ENCODE results near the gene ACTR6. TPM values are rescaled to one million over a fixed set of nuclear protein-coding genes. Genes with fewer than 3 reads are reported as not detected.

ACTR6 gene
- total and polyA plus RNA-seq, 2 of the 4 experiments (the other 2 are of a cell fraction): 9.7 to 10.2 TPM

GRCh38 chr12:100153131-100153530, 47.5 kb upstream of the ACTR6 start:
- H3K4me2 ChIP-seq (ENCODE audit: low read depth, low read length): no peak overlapping the region
- no peak overlapping the region for H2AK9ac ChIP-seq (replicated peaks; ENCODE audit: low read depth, low read length, poor library complexity)
- DNase-seq (no peak), ATAC-seq (ENCODE audit: low read depth) (no peak)
- H2AFZ ChIP-seq (replicated peaks; ENCODE audit: low read length, poor library complexity): no peak overlapping the region
- TF ChIP-seq RCOR1 (IDR thresholded peaks at IDR 0.05; ENCODE audit: insufficient replicate concordance, low read length) (no peak), MXI1 (IDR thresholded peaks at IDR 0.05; ENCODE audit: borderline replicate concordance, low read depth, low read length) (no peak)
- H2BK15ac ChIP-seq (ENCODE audit: low read depth, low read length): no peak overlapping the region
- in situ Hi-C loops (cut with MboI; ENCODE audit: low sequenced_read_pairs): no loop called here
- no peaks in the 10 kb centered on the region for H3K36me3 ChIP-seq (ENCODE audit: control insufficient read depth, insufficient read depth, low read length)
- no peaks in the 10 kb centered on the region for H4K20me1 ChIP-seq (ENCODE audit: insufficient read depth, low read length)
- no peak overlapping the region for H3K14ac ChIP-seq (replicated peaks; ENCODE audit: low read depth, low read length)
- ChIA-PET POLR2A (ENCODE audit: unreplicated experiment) (no interaction called here), CTCF (no interaction called here)
- no peak overlapping the region for H2BK20ac ChIP-seq (ENCODE audit: low read depth, low read length)
- no peak overlapping the region for H4K91ac ChIP-seq (ENCODE audit: insufficient read depth, low read depth, low read length)
- BruUV-seq (replicated peaks): no TSS peak
- no peak overlapping the region for H2BK120ac ChIP-seq (ENCODE audit: low read depth, low read length)
- 100% methylated on average over 5 of the region's 10 CpGs; no CpG with 5 or more reads in 1 of the 2 experiments for WGBS, 2 experiments (ENCODE audit: extremely low coverage in 2 of 2, insufficient read length in 1 of 2)
- no peaks in the 10 kb centered on the region; the same call in 1 of the 2 replicates for H3K27me3 ChIP-seq (ENCODE audit: control insufficient read depth, insufficient read depth, low read length)
- no peak overlapping the region for H4K5ac ChIP-seq (ENCODE audit: low read depth, low read length)
- dilution Hi-C loops (cut with HindIII; ENCODE audit: low sequenced_read_pairs, unreplicated experiment): no loop called here
- intact Hi-C loops (cut with micrococcal nuclease): no loop called here
- H2BK5ac ChIP-seq (ENCODE audit: low read depth, low read length, poor library complexity, severe bottlenecking): no peak overlapping the region
- no peak overlapping the region for H3K4me3 ChIP-seq (ENCODE audit: insufficient read depth, low read depth, low read length)
- no peak overlapping the region for H3K56ac ChIP-seq (ENCODE audit: extremely low read depth, insufficient read depth, low read length)
- H3K4ac ChIP-seq (ENCODE audit: low read depth, low read length): no peak overlapping the region
- H4K8ac ChIP-seq (ENCODE audit: low read depth in 2 of 2, low read length in 2 of 2): no peak overlapping the region
- H3K9me1 ChIP-seq (ENCODE audit: insufficient read depth, low read length): no peaks in the 10 kb centered on the region
- H3K4me1 ChIP-seq (ENCODE audit: control insufficient read depth, insufficient read depth, low read length): no peaks in the 10 kb centered on the region
- H3K27ac ChIP-seq (ENCODE audit: insufficient read depth, low read length): no peak overlapping the region
- no peak overlapping the region for H3K23ac ChIP-seq (ENCODE audit: low read depth, low read length)
- no peaks in the 10 kb centered on the region for H3K79me1 ChIP-seq (ENCODE audit: low read depth in 1 of 2, low read length in 2 of 2)
- no peak overlapping the region for H3K18ac ChIP-seq (ENCODE audit: low read depth, low read length)
- H3K9me3 ChIP-seq (ENCODE audit: control insufficient read depth, insufficient read depth, low read length): no peaks in the 10 kb centered on the region
- H2AK5ac ChIP-seq (ENCODE audit: low read depth, low read length): no peak overlapping the region
- no peak overlapping the region for H3K9ac ChIP-seq (ENCODE audit: low read depth, low read length)

Data from IMR-90 (cell line).